KMS-11 (cell line): ENCODE data around the gene CCR8.

Experiments used
- H2AFZ ChIP-seq: fragments of 200-600 bp; sonication (generic); 2 replicates; pipeline ENCODE4 v1.6.1; 2016; ENCODE audit warnings: antibody characterized with exemption, mixed run types, low read depth
- H3K27ac ChIP-seq: fragments of 200-600 bp; sonication (generic); 2 replicates; pipeline ENCODE4 v1.6.1; 2016; ENCODE audit warnings: mild to moderate bottlenecking, mixed run types
- H3K27me3 ChIP-seq: fragments of 200-600 bp; sonication (generic); 2 replicates; pipeline ENCODE4 v1.6.1; 2017; ENCODE audit warnings: mild to moderate bottlenecking, low read depth, mixed run types, moderate library complexity; ENCODE audit not compliant: insufficient read depth
- H3K36me3 ChIP-seq: fragments of 200-600 bp; sonication (generic); 2 replicates; pipeline ENCODE4 v1.6.1; 2017; ENCODE audit warnings: mild to moderate bottlenecking, mixed run types; ENCODE audit not compliant: insufficient read depth
- H3K4me1 ChIP-seq: fragments of 200-600 bp; sonication (generic); 2 replicates; pipeline ENCODE4 v1.6.1; 2016; ENCODE audit warnings: mild to moderate bottlenecking, low read depth, mixed run types; ENCODE audit not compliant: poor library complexity, severe bottlenecking
- H3K4me2 ChIP-seq: fragments of 200-600 bp; sonication (generic); 2 replicates; pipeline ENCODE4 v1.7.0; 2016; ENCODE audit warnings: mild to moderate bottlenecking, mixed run types
- H3K4me3 ChIP-seq: fragments of 200-600 bp; sonication (generic); IDR thresholded peaks from 2 replicates; pipeline ENCODE4 v1.6.1; 2017; ENCODE audit warnings: low read depth, low read length, mixed read lengths; ENCODE audit not compliant: insufficient read depth
- H3K79me2 ChIP-seq: fragments of 200-600 bp; sonication (generic); 2 replicates; pipeline ENCODE4 v1.6.1; 2016; ENCODE audit warnings: low read depth, mixed run types; ENCODE audit not compliant: insufficient read depth
- H3K9ac ChIP-seq: fragments of 200-600 bp; sonication (generic); 2 replicates; pipeline ENCODE4 v1.6.1; 2016; ENCODE audit warnings: mild to moderate bottlenecking, mixed run types
- H4K20me1 ChIP-seq: fragments of 200-600 bp; sonication (generic); 2 replicates; pipeline ENCODE4 v1.6.1; 2016; ENCODE audit warnings: mild to moderate bottlenecking, mixed run types; ENCODE audit not compliant: insufficient read depth
- TF ChIP-seq, protein P1 (sequence below): fragments of 200-600 bp; sonication (generic); conservative IDR thresholded peaks from 2 replicates; pipeline ENCODE4 v1.6.1; 2017; ENCODE audit warnings: low read depth, mild to moderate bottlenecking, antibody characterized with exemption, low read length, moderate library complexity, mixed read lengths

Gene CCR8

DNA sequence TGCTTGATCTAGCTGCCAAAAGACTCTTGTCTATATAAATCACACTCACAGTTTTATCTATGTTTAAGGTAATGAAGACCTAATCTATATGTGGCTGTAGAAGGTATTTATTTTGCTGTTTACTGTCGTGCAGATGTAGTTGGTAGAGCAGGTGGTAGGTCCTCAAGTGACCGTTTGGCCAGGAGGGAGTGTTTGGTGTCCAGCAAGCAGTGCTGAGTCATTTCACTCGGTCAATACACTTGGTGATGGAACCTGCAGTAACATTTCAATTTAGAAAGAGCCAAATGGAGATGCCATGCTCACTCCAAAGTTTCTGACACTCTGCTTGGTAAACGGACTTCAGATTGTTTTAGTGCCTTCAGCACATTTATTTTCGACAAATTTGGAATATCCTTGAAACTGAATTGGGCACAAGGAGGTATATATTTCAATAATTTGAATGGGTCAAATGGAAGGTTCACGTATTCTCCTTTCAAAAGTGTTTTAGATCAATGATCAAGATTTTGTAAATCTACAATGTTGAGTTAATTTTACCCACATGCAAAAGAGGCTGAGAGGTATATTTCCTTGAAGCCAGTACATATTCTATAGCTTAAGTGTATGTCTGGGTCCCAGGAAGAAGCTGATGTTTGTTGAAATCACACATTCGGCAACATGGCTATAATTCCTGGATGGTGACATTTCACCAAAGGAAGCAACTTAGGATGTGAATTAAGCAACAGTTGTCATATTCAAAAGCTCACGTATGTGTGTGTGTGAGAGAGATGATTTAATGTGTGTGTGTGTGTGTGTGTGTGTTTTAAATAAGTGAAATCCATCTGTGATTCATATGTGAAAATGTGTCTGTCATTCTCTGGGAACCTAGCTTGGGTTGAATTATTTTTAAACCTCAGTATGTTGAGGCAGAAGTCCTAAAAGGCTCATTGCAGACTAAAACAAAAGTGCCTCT, 42.0 kb upstream of the CCR8 start:
- H3K4me1 ChIP-seq, result peaks cover 68% of the 10 kb centered on the region
- TF ChIP-seq, protein P1, sequence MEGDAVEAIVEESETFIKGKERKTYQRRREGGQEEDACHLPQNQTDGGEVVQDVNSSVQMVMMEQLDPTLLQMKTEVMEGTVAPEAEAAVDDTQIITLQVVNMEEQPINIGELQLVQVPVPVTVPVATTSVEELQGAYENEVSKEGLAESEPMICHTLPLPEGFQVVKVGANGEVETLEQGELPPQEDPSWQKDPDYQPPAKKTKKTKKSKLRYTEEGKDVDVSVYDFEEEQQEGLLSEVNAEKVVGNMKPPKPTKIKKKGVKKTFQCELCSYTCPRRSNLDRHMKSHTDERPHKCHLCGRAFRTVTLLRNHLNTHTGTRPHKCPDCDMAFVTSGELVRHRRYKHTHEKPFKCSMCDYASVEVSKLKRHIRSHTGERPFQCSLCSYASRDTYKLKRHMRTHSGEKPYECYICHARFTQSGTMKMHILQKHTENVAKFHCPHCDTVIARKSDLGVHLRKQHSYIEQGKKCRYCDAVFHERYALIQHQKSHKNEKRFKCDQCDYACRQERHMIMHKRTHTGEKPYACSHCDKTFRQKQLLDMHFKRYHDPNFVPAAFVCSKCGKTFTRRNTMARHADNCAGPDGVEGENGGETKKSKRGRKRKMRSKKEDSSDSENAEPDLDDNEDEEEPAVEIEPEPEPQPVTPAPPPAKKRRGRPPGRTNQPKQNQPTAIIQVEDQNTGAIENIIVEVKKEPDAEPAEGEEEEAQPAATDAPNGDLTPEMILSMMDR, result no peak
- H3K27me3 ChIP-seq, result no peaks in the 10 kb centered on the region
- no peaks in the 10 kb centered on the region for H3K36me3 ChIP-seq
- H3K4me2 ChIP-seq, result peak overlapping the region; percentile 76
- H3K4me3 ChIP-seq, result no peak overlapping the region
- no peaks in the 10 kb centered on the region for H4K20me1 ChIP-seq
- H3K9ac ChIP-seq, result no peak overlapping the region; the same call in 1 of the 2 replicates
- H3K79me2 ChIP-seq, result no peaks in the 10 kb centered on the region
- H2AFZ ChIP-seq, result peak overlapping the region; percentile 44; the same call in 1 of the 2 replicates
- peak overlapping the region; percentile 56 for H3K27ac ChIP-seq

DNA sequence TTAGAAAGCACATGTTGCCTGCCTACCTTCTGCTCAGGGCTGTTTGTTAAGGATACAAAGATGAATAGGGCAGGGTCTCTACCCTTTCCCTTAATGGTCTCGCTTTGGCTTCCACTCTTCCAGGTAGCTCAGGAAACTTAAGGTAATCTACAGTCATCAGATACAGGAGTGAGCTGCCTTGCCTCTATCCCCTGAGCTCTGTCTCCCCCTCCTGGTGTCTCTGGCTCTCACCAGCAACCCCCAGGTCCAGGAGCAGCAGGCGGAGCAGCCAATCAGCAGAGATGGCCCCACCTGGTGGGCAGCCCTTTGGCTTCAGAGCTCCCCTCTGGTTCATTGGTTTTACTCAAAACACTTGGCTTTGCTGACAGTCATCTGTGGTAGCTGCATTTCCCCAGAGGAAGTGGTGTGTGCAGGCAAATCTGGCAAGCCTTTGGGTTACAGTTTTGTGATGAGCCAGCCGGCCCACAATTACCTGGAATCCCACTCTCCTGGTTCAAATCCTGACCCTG, 41.2 kb upstream of the CCR8 start:
- no peak overlapping the region for H3K4me3 ChIP-seq
- no peaks in the 10 kb centered on the region for H3K79me2 ChIP-seq
- H3K36me3 ChIP-seq, result no peaks in the 10 kb centered on the region
- peak overlapping the region; percentile 28; the same call in 1 of the 2 replicates for H3K4me2 ChIP-seq
- peaks cover 68% of the 10 kb centered on the region for H3K4me1 ChIP-seq
- H3K9ac ChIP-seq, result no peak overlapping the region
- peak overlapping the region; percentile 22; the same call in 1 of the 2 replicates for H3K27ac ChIP-seq
- H2AFZ ChIP-seq, result no peak overlapping the region
- H3K27me3 ChIP-seq, result no peaks in the 10 kb centered on the region
- TF ChIP-seq, protein P1, result peak; percentile 85
- H4K20me1 ChIP-seq, result no peaks in the 10 kb centered on the region

- H3K27ac ChIP-seq, result no peak overlapping the region
Measured at GRCh38 chr3:39289107-39289506, 40.4 kb upstream of the CCR8 start.

GRCh38 chr3:39290255-39290654, 39.3 kb upstream of the CCR8 start:
- H3K4me2 ChIP-seq, result peak overlapping the region; percentile 36; the same call in 1 of the 2 replicates
- TF ChIP-seq, protein P1, result no peak
- H4K20me1 ChIP-seq, result no peaks in the 10 kb centered on the region
- H3K27me3 ChIP-seq, result no peaks in the 10 kb centered on the region
- H3K79me2 ChIP-seq, result no peaks in the 10 kb centered on the region
- H3K9ac ChIP-seq, result no peak overlapping the region
- H3K4me3 ChIP-seq, result no peak overlapping the region
- H2AFZ ChIP-seq, result peak overlapping the region; percentile 61
- H3K4me1 ChIP-seq, result peaks cover 59% of the 10 kb centered on the region
- no peak overlapping the region for H3K27ac ChIP-seq
- H3K36me3 ChIP-seq, result no peaks in the 10 kb centered on the region

More at GRCh38 chr3:39289107-39289506, 40.4 kb upstream of the CCR8 start:
- 0 out of 2 replicates have a peak overlapping the region, but pooled peaks have one; percentile 28 for H3K4me2 ChIP-seq
- TF ChIP-seq, protein P1, result no peak
- no peaks in the 10 kb centered on the region for H3K79me2 ChIP-seq
- H3K4me1 ChIP-seq, result peaks cover 68% of the 10 kb centered on the region
- no peak overlapping the region for H3K9ac ChIP-seq
- H3K27me3 ChIP-seq, result no peaks in the 10 kb centered on the region
- no peaks in the 10 kb centered on the region for H4K20me1 ChIP-seq
- H2AFZ ChIP-seq, result no peak overlapping the region
- no peaks in the 10 kb centered on the region for H3K36me3 ChIP-seq
- no peak overlapping the region for H3K4me3 ChIP-seq
